ENCODE results near the gene CRIP3.
"Not testable (repeated sequence)": the region's sequence is repeated elsewhere in the genome, so short reads cannot be mapped to it uniquely, and the experiment has no call there.

Gene CRIP3

GRCh38 chr6:43308101-43308989 is at the start of gene CRIP3:
CRIP3 (minus strand) TSS chr6:43308826; CDS start chr6:43308792, 34 bp downstream.
- peak; percentile 67 for TF ChIP-seq CTCF (IDR thresholded peaks at IDR 0.05; ENCODE audit: borderline replicate concordance, insufficient read depth, low read depth, low read length)
- H3K4me3 ChIP-seq (ENCODE audit: low read depth, low read length), result peak within 1 kb of the TSS; percentile 7

- TF ChIP-seq CTCF (IDR thresholded peaks at IDR 0.05; ENCODE audit: borderline replicate concordance, insufficient read depth, low read depth, low read length), result peak; percentile 26; the same call in 1 of the 2 replicates
- no peak overlapping the region for H3K4me3 ChIP-seq (ENCODE audit: low read depth, low read length)
Measured at GRCh38 chr6:43355862-43356590, 47.4 kb upstream of the CRIP3 start.

GRCh38 chr6:43351951-43352350 is 43.3 kb upstream of the CRIP3 start:
- not testable (repeated sequence) for H3K4me3 ChIP-seq (ENCODE audit: low read depth, low read length)

GRCh38 chr6:43347444-43347843 is 38.8 kb upstream of the CRIP3 start:
- no peak for TF ChIP-seq CTCF (IDR thresholded peaks at IDR 0.05; ENCODE audit: borderline replicate concordance, insufficient read depth, low read depth, low read length)

GRCh38 chr6:43347021-43347420 is 38.4 kb upstream of the CRIP3 start:
- no peak for TF ChIP-seq CTCF (IDR thresholded peaks at IDR 0.05; ENCODE audit: borderline replicate concordance, insufficient read depth, low read depth, low read length)
- no peak overlapping the region for H3K4me3 ChIP-seq (ENCODE audit: low read depth, low read length)

More at GRCh38 chr6:43347444-43347843, 38.8 kb upstream of the CRIP3 start:
- no peak overlapping the region for H3K4me3 ChIP-seq (ENCODE audit: low read depth, low read length)

GRCh38 chr6:43346243-43346642 is 37.6 kb upstream of the CRIP3 start:
- H3K4me3 ChIP-seq (ENCODE audit: low read depth, low read length), result not testable (repeated sequence)

GRCh38 chr6:43339168-43339567 is 30.5 kb upstream of the CRIP3 start:
- H3K4me3 ChIP-seq (ENCODE audit: low read depth, low read length), result no peak overlapping the region
- TF ChIP-seq CTCF (IDR thresholded peaks at IDR 0.05; ENCODE audit: borderline replicate concordance, insufficient read depth, low read depth, low read length), result no peak

GRCh38 chr6:43338243-43338642 is 29.6 kb upstream of the CRIP3 start:
- no peak overlapping the region for H3K4me3 ChIP-seq (ENCODE audit: low read depth, low read length)
- TF ChIP-seq CTCF (IDR thresholded peaks at IDR 0.05; ENCODE audit: borderline replicate concordance, insufficient read depth, low read depth, low read length), result no peak

All from GM12875 (cell line).